Measurements from ENCODE around the gene RASSF6.

Gene RASSF6

DNA sequence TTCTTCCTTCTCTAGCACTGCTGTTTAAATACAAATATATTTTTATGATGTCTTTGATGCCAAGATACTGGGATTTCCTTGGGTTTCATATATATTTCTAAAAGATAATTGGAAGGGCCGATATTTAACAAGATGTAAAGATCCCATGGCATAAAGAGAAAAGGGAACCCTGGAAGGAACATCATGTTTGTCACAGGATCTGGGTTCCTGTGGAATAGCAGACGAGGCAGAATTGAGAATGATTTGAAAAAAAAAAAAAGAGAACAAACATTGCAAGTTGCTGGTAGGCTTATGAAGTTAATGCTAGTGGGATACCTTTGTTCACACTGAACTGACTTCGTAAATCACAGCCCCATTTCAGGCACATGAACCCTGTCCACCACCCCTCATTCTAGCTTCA is 33.6 kb downstream of the RASSF6 start:
- no peaks in the 10 kb centered on the region for H3K9me2 ChIP-seq (replicated peaks; ENCODE audit: insufficient read depth, low read length)
- H3K79me2 ChIP-seq (ENCODE audit: insufficient read depth, low read length): no peaks in the 10 kb centered on the region
- H4K20me1 ChIP-seq (ENCODE audit: low read depth, low read length): no peaks in the 10 kb centered on the region
- no peaks in the 10 kb centered on the region for H3K36me3 ChIP-seq (ENCODE audit: low read length)
- no peaks in the 10 kb centered on the region for H3K27me3 ChIP-seq (ENCODE audit: low read length)
- H3K27ac ChIP-seq (ENCODE audit: low read depth, low read length): no peak overlapping the region
- H3K4me2 ChIP-seq (ENCODE audit: low read depth, low read length, poor library complexity, severe bottlenecking): no peak overlapping the region
- H2AFZ ChIP-seq (ENCODE audit: low read depth, low read length, severe bottlenecking): no peak overlapping the region
- peaks cover 30% of the 10 kb centered on the region for H3F3A ChIP-seq (ENCODE audit: insufficient read depth)
- no peak overlapping the region for H3K4me3 ChIP-seq (ENCODE audit: insufficient read depth, low read length, poor library complexity, severe bottlenecking)
- H3K9me3 ChIP-seq (ENCODE audit: insufficient read depth, low read length): no peaks in the 10 kb centered on the region
- no peak overlapping the region for H3K9ac ChIP-seq (ENCODE audit: low read length)
- TF ChIP-seq, protein P1, sequence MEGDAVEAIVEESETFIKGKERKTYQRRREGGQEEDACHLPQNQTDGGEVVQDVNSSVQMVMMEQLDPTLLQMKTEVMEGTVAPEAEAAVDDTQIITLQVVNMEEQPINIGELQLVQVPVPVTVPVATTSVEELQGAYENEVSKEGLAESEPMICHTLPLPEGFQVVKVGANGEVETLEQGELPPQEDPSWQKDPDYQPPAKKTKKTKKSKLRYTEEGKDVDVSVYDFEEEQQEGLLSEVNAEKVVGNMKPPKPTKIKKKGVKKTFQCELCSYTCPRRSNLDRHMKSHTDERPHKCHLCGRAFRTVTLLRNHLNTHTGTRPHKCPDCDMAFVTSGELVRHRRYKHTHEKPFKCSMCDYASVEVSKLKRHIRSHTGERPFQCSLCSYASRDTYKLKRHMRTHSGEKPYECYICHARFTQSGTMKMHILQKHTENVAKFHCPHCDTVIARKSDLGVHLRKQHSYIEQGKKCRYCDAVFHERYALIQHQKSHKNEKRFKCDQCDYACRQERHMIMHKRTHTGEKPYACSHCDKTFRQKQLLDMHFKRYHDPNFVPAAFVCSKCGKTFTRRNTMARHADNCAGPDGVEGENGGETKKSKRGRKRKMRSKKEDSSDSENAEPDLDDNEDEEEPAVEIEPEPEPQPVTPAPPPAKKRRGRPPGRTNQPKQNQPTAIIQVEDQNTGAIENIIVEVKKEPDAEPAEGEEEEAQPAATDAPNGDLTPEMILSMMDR (IDR thresholded peaks at IDR 0.05; ENCODE audit: insufficient read depth, low read length, poor library complexity, severe bottlenecking): no peak

DNA sequence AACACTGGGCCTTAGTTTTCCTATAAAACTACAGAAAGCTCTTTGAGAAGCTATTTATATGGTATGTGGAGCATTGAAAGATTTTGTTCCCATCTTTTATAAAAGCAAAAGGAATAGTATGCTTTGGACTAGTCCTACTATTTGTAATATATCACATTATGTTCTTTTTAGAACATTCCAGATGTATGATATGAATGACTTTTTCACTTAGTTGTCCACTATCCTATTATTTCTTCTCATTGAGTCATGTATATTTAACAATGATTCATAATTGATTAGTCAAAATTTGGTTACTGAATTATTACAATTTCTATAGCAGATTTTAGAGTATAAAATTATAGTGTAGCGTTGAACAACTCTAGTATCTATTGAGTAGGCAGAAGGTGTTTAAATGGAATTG is 34.2 kb downstream of the RASSF6 start:
- Histone ChIP-seq H3K9me2 (replicated peaks; ENCODE audit: insufficient read depth, low read length) (no peaks in the 10 kb centered on the region), H3K4me3 (ENCODE audit: insufficient read depth, low read length, poor library complexity, severe bottlenecking) (no peak overlapping the region), H3F3A (ENCODE audit: insufficient read depth) (peaks cover 24% of the 10 kb centered on the region), H3K36me3 (ENCODE audit: low read length) (no peaks in the 10 kb centered on the region), H3K4me2 (ENCODE audit: low read depth, low read length, poor library complexity, severe bottlenecking) (no peak overlapping the region), H3K27me3 (ENCODE audit: low read length) (no peaks in the 10 kb centered on the region), H3K9ac (ENCODE audit: low read length) (no peak overlapping the region), H3K27ac (ENCODE audit: low read depth, low read length) (no peak overlapping the region), H2AFZ (ENCODE audit: low read depth, low read length, severe bottlenecking) (no peak overlapping the region), H3K9me3 (ENCODE audit: insufficient read depth, low read length) (no peaks in the 10 kb centered on the region), H3K79me2 (ENCODE audit: insufficient read depth, low read length) (no peaks in the 10 kb centered on the region), H4K20me1 (ENCODE audit: low read depth, low read length) (no peaks in the 10 kb centered on the region)
- TF ChIP-seq, protein P1 (IDR thresholded peaks at IDR 0.05; ENCODE audit: insufficient read depth, low read length, poor library complexity, severe bottlenecking): no peak
- TF ChIP-seq EZH2phosphoT487 (conservative IDR thresholded peaks at IDR 0.05; ENCODE audit: low read length): no peak

DNA sequence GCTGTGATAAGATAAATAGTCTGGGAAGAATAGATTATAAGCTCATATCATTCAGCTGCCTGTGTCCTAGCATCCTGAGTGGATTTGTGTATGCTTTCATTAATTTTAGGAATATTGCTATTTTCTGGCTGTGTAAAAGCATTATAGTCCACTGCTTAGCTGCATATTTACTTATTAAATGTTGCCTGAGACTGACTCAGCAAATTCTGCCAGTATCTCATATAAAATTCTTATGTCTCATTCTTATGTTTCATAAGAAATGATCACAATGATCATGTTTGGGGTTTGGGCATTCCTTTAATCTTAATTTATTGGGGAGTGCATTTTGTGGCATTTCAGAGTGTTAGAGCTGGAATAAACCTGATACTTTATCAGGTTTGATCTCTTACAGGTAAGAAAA is 34.9 kb downstream of the RASSF6 start:
- Histone ChIP-seq H3F3A (ENCODE audit: insufficient read depth) (peaks cover 17% of the 10 kb centered on the region), H3K9me2 (replicated peaks; ENCODE audit: insufficient read depth, low read length) (no peaks in the 10 kb centered on the region), H3K9ac (ENCODE audit: low read length) (no peak overlapping the region), H3K27me3 (ENCODE audit: low read length) (no peaks in the 10 kb centered on the region), H3K27ac (ENCODE audit: low read depth, low read length) (peak overlapping the region; percentile 29), H3K9me3 (ENCODE audit: insufficient read depth, low read length) (no peaks in the 10 kb centered on the region), H4K20me1 (ENCODE audit: low read depth, low read length) (no peaks in the 10 kb centered on the region), H3K36me3 (ENCODE audit: low read length) (no peaks in the 10 kb centered on the region), H2AFZ (ENCODE audit: low read depth, low read length, severe bottlenecking) (peak overlapping the region; percentile 16), H3K79me2 (ENCODE audit: insufficient read depth, low read length) (no peaks in the 10 kb centered on the region), H3K4me3 (ENCODE audit: insufficient read depth, low read length, poor library complexity, severe bottlenecking) (no peak overlapping the region), H3K4me2 (ENCODE audit: low read depth, low read length, poor library complexity, severe bottlenecking) (no peak overlapping the region)
- TF ChIP-seq, protein P1 (IDR thresholded peaks at IDR 0.05; ENCODE audit: insufficient read depth, low read length, poor library complexity, severe bottlenecking): no peak
- TF ChIP-seq EZH2phosphoT487 (conservative IDR thresholded peaks at IDR 0.05; ENCODE audit: low read length): no peak
